Jurkat, Clone E6-1 (cell line): Measurements from ENCODE around the gene BRD1.
"Not testable (repeated sequence)": the region's sequence is repeated elsewhere in the genome, so short reads cannot be mapped to it uniquely, and the experiment has no call there.

Experiments
- DNase-seq: peaks from one replicate; pipeline ENCODE4 v3.0.0-alpha.2; 2011; ENCODE audit warnings: low read depth, low spot score
- H3K4me3 ChIP-seq: 2 replicates; pipeline ENCODE4 v1.5.1; 2011; ENCODE audit warnings: mild to moderate bottlenecking, low read length, control low read depth, moderate library complexity

The BRD1 gene

GRCh38 chr22:49855251-49855911 is 27.7 kb upstream of the BRD1 start:
- H3K4me3 ChIP-seq = peak overlapping the region; percentile 92
- no peak for DNase-seq

GRCh38 chr22:49853981-49854831 is 26.5 kb upstream of the BRD1 start:
- DNase-seq = no peak

GRCh38 chr22:49852898-49853894 is 25.5 kb upstream of the BRD1 start, which contains the start of gene ZBED4:
Gene ZBED4 (plus strand): TSS chr22:49853844. CDS start chr22:49883663, 29,819 bp downstream.
- peak within 1 kb of the TSS; percentile 92 for H3K4me3 ChIP-seq

More at GRCh38 chr22:49853981-49854831, 26.5 kb upstream of the BRD1 start:
- peak overlapping the region; percentile 92 for H3K4me3 ChIP-seq

GRCh38 chr22:49852568-49852897 is 24.9 kb upstream of the BRD1 start:
- H3K4me3 ChIP-seq = peak overlapping the region; percentile 70
- DNase-seq = not testable (repeated sequence)

More at GRCh38 chr22:49852898-49853894, 25.5 kb upstream of the BRD1 start, which contains the start of gene ZBED4:
- DNase-seq = peak; percentile 94

DNA sequence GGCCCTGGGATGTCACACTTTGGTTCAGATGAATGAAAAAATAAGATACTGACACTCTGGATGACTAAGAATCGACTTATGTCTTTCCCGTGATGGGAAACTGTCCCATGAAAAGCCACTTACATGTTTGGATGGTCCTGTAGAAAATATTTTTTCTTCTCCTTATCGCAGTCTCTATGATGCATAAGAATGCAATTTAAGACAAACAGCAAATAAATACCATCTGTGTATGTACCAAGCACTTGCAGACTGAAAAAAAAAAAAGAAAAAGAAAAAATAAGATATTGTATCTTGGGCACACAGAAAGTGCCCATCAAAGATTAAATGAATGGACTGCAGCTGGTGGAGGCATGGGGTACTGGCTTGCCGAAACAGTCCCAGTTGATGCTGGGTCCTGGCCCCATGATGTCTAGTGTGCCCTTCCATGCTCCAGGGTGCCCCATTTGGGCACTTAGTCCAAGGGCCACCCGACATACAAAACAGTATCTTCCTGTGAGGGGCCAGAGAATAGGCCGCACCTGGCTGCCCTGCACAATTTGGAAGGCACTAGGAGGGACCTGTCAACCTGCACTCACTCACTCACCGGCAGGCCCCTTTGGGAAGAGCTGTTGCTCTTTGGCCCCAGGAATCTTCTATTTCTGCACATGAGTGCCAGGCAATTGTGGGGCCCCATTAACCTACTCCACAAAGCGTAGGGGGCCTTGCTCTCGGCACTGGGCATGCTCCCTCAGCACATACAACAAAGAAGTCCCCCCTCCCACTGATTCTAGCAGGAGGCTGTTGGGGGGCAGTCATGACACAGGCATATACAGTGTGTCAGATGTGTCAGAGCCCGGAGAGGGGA is 23.5 kb upstream of the BRD1 start:
- H3K4me3 ChIP-seq = no peak overlapping the region
- DNase-seq = no peak

- H3K4me3 ChIP-seq = no peak overlapping the region
- DNase-seq = no peak
These were observed 22.6 kb upstream of the BRD1 start for GRCh38 chr22:49850021-49850911.

- DNase-seq = no peak
- H3K4me3 ChIP-seq = no peak overlapping the region
These were observed 21.7 kb upstream of the BRD1 start for GRCh38 chr22:49849161-49850020.

- no peak overlapping the region for H3K4me3 ChIP-seq
- no peak for DNase-seq
These were observed 21.1 kb upstream of the BRD1 start for GRCh38 chr22:49848690-49849160.

DNA sequence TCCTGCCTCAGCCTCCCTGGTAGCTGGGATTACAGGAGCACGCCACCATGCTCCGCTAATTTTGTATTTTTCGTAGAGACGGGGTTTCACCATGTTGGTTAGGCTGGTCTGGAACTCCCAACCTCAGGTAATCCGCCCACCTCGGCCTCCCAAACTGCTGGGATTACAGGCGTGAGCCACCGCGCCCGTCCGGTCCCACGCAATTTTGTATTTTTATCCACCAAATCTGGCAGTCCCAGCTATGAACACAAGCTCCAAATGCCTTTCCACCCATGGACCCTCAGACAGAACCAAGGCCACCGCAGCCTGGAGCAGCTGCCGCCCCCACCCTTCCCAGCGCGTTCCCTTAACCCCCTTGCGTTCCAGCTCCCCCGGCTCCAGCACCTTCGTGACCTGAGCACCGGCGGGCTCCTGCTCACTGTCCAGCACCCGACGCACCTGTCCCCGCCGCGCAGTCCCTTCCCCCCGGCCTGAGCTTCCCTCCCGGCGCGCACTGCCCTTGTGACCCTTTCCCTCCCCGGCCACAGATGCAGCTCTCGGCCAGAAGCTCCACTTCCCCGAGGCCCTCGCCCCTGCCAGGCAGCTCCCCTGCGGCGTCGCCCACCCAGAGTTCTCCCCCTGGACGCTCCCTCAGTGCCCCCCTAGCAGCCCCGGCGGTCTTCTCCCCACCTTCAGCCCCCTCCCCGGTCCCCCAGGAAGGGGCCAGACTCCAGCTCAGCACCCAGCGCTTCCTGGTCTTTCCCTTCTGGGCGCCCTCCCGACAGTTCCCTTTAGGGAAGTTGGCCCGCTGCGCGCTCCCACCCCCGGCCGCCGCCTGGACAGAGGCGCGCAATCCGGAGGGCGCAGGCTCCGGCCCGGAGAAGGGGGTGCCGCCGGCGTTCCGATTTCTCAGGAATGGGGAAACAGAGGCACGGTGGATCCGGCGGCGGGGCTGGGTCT is 20.3 kb upstream of the BRD1 start:
- no peak for DNase-seq
- no peak overlapping the region for H3K4me3 ChIP-seq

- H3K4me3 ChIP-seq = no peak overlapping the region
- no peak for DNase-seq
These were observed 18.2 kb upstream of the BRD1 start for GRCh38 chr22:49845666-49846459.

DNA sequence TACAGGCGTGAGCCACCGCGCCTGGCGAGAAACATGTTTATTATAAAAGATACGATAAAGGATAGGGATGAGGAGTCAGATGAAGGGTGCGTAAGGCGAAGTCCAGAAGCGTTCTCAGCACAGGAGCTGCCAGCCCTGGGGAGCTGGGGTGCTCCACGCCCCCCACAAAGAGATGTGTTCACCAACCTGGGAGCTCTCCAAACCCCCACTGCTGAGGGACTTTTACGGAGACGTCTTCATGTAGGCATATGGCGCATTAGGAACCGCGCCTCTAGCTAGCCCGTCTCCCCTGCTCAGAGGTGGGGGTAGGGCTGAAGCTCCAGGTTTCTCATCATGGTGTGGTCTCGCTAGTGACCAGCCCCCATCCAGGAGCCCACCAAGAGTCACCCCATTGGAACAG is 17.6 kb upstream of the BRD1 start:
- DNase-seq = no peak
- H3K4me3 ChIP-seq = no peak overlapping the region

GRCh38 chr22:49838771-49839717 is 11.4 kb upstream of the BRD1 start:
- peak overlapping the region; percentile 52 for H3K4me3 ChIP-seq
- peak; percentile 98 for DNase-seq

- DNase-seq = no peak
- H3K4me3 ChIP-seq = no peak overlapping the region
These were observed 5.8 kb upstream of the BRD1 start for GRCh38 chr22:49833340-49834007.
